GM12878 (cell line): ENCODE measurements around the gene STT3B. TPM values are rescaled to one million over a fixed set of nuclear protein-coding genes. Genes with fewer than 3 reads are reported as not detected.

Experiments
- BCL3 ChIP-seq: IDR thresholded peaks from 2 replicates; pipeline ENCODE4 v1.6.1; 2011; ENCODE audit warnings: borderline replicate concordance, low read depth, mild to moderate bottlenecking, moderate library complexity, low read length; ENCODE audit not compliant: insufficient read depth, poor library complexity, severe bottlenecking
- BCLAF1 ChIP-seq: fragments of 450-650 bp; IDR thresholded peaks from 2 replicates; pipeline ENCODE4 v1.6.1; 2017; ENCODE audit warnings: antibody characterized with exemption, mild to moderate bottlenecking, moderate library complexity
- CBX3 ChIP-seq: fragments of 200-600 bp; sonication (generic); IDR thresholded peaks from 2 replicates; pipeline ENCODE4 v1.6.1; 2016; ENCODE audit warnings: low read depth, borderline replicate concordance
- CBX5 ChIP-seq: sonication (generic); IDR thresholded peaks from 2 replicates; pipeline ENCODE4 v1.6.1; 2016; ENCODE audit warnings: low read depth, moderate library complexity, mild to moderate bottlenecking, inconsistent platforms
- CHD1 ChIP-seq: IDR thresholded peaks from 2 replicates; pipeline ENCODE4 v1.6.1; 2012; ENCODE audit warnings: low read depth, low read length, improper control_type of control experiment
- CREB1 ChIP-seq: IDR thresholded peaks from 2 replicates; pipeline ENCODE4 v1.6.1; 2012; ENCODE audit warnings: low read depth, mild to moderate bottlenecking, inconsistent platforms
- DPF2 ChIP-seq: fragments of 450-650 bp; IDR thresholded peaks from 2 replicates; pipeline ENCODE4 v1.6.1; 2017; ENCODE audit warnings: mild to moderate bottlenecking
- FOXM1 ChIP-seq: IDR thresholded peaks from 2 replicates; pipeline ENCODE4 v1.6.1; 2012; ENCODE audit warnings: low read depth, mild to moderate bottlenecking, inconsistent platforms, low read length, moderate library complexity
- HSF1 ChIP-seq: fragments of 150-350 bp; IDR thresholded peaks from 2 replicates; pipeline ENCODE4 v1.6.1; 2014; ENCODE audit warnings: mild to moderate bottlenecking, low read depth, low read length
- JUND ChIP-seq: IDR thresholded peaks from 2 replicates; pipeline ENCODE4 v1.6.1; 2012; ENCODE audit warnings: low read depth, mild to moderate bottlenecking, low read length, improper control_type of control experiment, moderate library complexity
- MEF2B ChIP-seq: fragments of 450-650 bp; IDR thresholded peaks from 2 replicates; pipeline ENCODE4 v1.6.1; 2018; ENCODE audit warnings: mild to moderate bottlenecking, moderate library complexity; ENCODE audit not compliant: partially characterized antibody, poor library complexity, severe bottlenecking
- MYB ChIP-seq: fragments of 150-350 bp; IDR thresholded peaks from 2 replicates; pipeline ENCODE4 v1.6.1; 2014; ENCODE audit warnings: mild to moderate bottlenecking, low read depth, low read length, borderline replicate concordance
- PAX8 ChIP-seq: fragments of 450-650 bp; IDR thresholded peaks from 2 replicates; pipeline ENCODE4 v1.6.1; 2017; ENCODE audit warnings: mild to moderate bottlenecking, moderate library complexity
- POLR2AphosphoS2 ChIP-seq: IDR thresholded peaks from 2 replicates; pipeline ENCODE4 v1.6.1; 2011; ENCODE audit warnings: low read depth, mild to moderate bottlenecking, low read length, improper control_type of control experiment, moderate library complexity
- SIN3A ChIP-seq: IDR thresholded peaks from 2 replicates; pipeline ENCODE4 v1.6.1; 2012; ENCODE audit warnings: low read depth, low read length, improper control_type of control experiment
- SIX5 ChIP-seq: IDR thresholded peaks from 2 replicates; pipeline ENCODE4 v1.6.1; 2011; ENCODE audit warnings: mild to moderate bottlenecking, low read depth, low read length, moderate library complexity; ENCODE audit not compliant: severe bottlenecking
- SMAD5 ChIP-seq: IDR thresholded peaks from 2 replicates; pipeline ENCODE4 v1.6.1; 2016; ENCODE audit warnings: antibody characterized with exemption, low read depth
- TCF7 ChIP-seq: IDR thresholded peaks from 2 replicates; pipeline ENCODE4 v1.6.1; 2014; ENCODE audit warnings: antibody characterized with exemption, borderline replicate concordance
- WRNIP1 ChIP-seq: IDR thresholded peaks from 2 replicates; pipeline ENCODE4 v1.6.1; 2011; ENCODE audit warnings: low read depth, low read length, improper control_type of control experiment, borderline replicate concordance
- ZNF274 ChIP-seq: IDR thresholded peaks from one replicate; pipeline ENCODE4 v1.8.0; 2011; ENCODE audit not compliant: insufficient read length, insufficient read depth
- ZNF687 ChIP-seq: fragments of 450-650 bp; IDR thresholded peaks from 2 replicates; pipeline ENCODE4 v1.6.1; 2017; ENCODE audit warnings: mild to moderate bottlenecking, moderate library complexity
- polyA plus RNA-seq, 11 experiments: library from polyadenylated mRNA; depleted of rRNA in 4 of 11; unstranded in 6 of 11; stranded (reverse) in 5 of 11; fragments of >200 nt; fragmentation: Nextera tagmentation in 4 of 11; fragmentation: Illumina TruSeq in 1 of 11; extraction: Ambion mirVana in 4 of 11; extraction: Trizol in 1 of 11; gene quantifications; 1 replicate in 1 of 11; 2 replicates in 10 of 11; pipeline versions ENCODE4 v1.2.1 to v1.2.3, GENCODE V29; 2011 to 2016; ENCODE audit warnings: inconsistent platforms in 2 of 11, missing spikeins in 2 of 11, low read depth in 1 of 11
- total RNA-seq, 4 experiments: library from RNA; depleted of rRNA in 3 of 4; stranded (reverse); fragments of >200 nt in 3 of 4; fragmentation: Illumina TruSeq in 1 of 4; extraction: Trizol in 1 of 4; gene quantifications; 2 replicates each; pipeline versions ENCODE4 v1.2.1 to v1.2.3, GENCODE V29; 2013 to 2021

STT3B gene
- total and polyA plus RNA-seq, 10 of the 15 experiments (the other 5 are each of a cell fraction or from before 2014, with no cell fraction given) = 19.9 to 208 (median 79.6) TPM

- TF ChIP-seq BCL3 (no peak), BCLAF1 (no peak), CHD1 (no peak), WRNIP1 (no peak), HSF1 (no peak), MYB (no peak), PAX8 (no peak), ZNF274 (no peak), JUND (no peak), POLR2AphosphoS2 (no peak), SMAD5 (no peak), CBX3 (no peak), CREB1 (no peak), ZNF687 (no peak), SIN3A (no peak), TCF7 (no peak), FOXM1 (0 out of 2 replicates have a peak, but pooled peaks have one; percentile 2), SIX5 (no peak), CBX5 (0 out of 2 replicates have a peak, but pooled peaks have one; percentile 74), DPF2 (no peak), MEF2B (peak; percentile 28)
Observed at GRCh38 chr3:31531452-31531991, 1.2 kb upstream of the STT3B start (continued).
